Stimulated activated CD8-positive, alpha-beta memory T cell treated with anti-CD3 and anti-CD28 coated beads, Interleukin-4, amount 100 ng/mL, for 48 hours (primary cell): ENCODE results near the gene FITM2.
"Not testable (repeated sequence)": the region's sequence is repeated elsewhere in the genome, so short reads cannot be mapped to it uniquely, and the experiment has no call there.

Source experiments
- DNase-seq: peaks from one replicate; pipeline ENCODE4 v3.0.0-alpha.2; 2020

The FITM2 gene

GRCh38 chr20:44328428-44328827, 17.4 kb upstream of the FITM2 start:
- DNase-seq: no peak

GRCh38 chr20:44327748-44328147, 16.7 kb upstream of the FITM2 start:
- DNase-seq: not testable (repeated sequence)

- peak; percentile 42 for DNase-seq
Measured at GRCh38 chr20:44326391-44327159, 15.6 kb upstream of the FITM2 start.

- DNase-seq: no peak
Measured at GRCh38 chr20:44324343-44324742, 13.3 kb upstream of the FITM2 start.

GRCh38 chr20:44319839-44320422, 8.9 kb upstream of the FITM2 start:
- DNase-seq: no peak

GRCh38 chr20:44314870-44315269, 3.9 kb upstream of the FITM2 start:
- DNase-seq: no peak

GRCh38 chr20:44309763-44310663, 989 bp downstream of the FITM2 start:
- DNase-seq: no peak

GRCh38 chr20:44306927-44307326, 4.1 kb downstream of the FITM2 start:
- no peak for DNase-seq

GRCh38 chr20:44304383-44304782, 6.6 kb downstream of the FITM2 start:
- no peak for DNase-seq

- DNase-seq: no peak
Measured at GRCh38 chr20:44302736-44303135, 8.3 kb downstream of the FITM2 start.

GRCh38 chr20:44302026-44302669, 8.9 kb downstream of the FITM2 start:
- no peak for DNase-seq

GRCh38 chr20:44301285-44301684, 9.7 kb downstream of the FITM2 start:
- no peak for DNase-seq

- not testable (repeated sequence) for DNase-seq
Measured at GRCh38 chr20:44299011-44299535, 11.9 kb downstream of the FITM2 start.

GRCh38 chr20:44297721-44298120, 13.3 kb downstream of the FITM2 start:
- no peak for DNase-seq

GRCh38 chr20:44296011-44296410, 15.0 kb downstream of the FITM2 start:
- DNase-seq: no peak

GRCh38 chr20:44291754-44292153, 19.2 kb downstream of the FITM2 start:
- DNase-seq: no peak

GRCh38 chr20:44288252-44288651, 22.8 kb downstream of the FITM2 start:
- DNase-seq: no peak

GRCh38 chr20:44287272-44288097, 23.5 kb downstream of the FITM2 start:
- DNase-seq: no peak

- DNase-seq: no peak
Measured at GRCh38 chr20:44284032-44284431, 27.0 kb downstream of the FITM2 start.

GRCh38 chr20:44282192-44282591, 28.8 kb downstream of the FITM2 start:
- no peak for DNase-seq

GRCh38 chr20:44280387-44280786, 30.6 kb downstream of the FITM2 start:
- DNase-seq: no peak

- no peak for DNase-seq
Measured at GRCh38 chr20:44279228-44279627, 31.8 kb downstream of the FITM2 start.
